Measurements from ENCODE around the gene SOX15. TPM values are rescaled to one million over a fixed set of nuclear protein-coding genes. Genes with fewer than 3 reads are reported as not detected.
A peak's percentile ranks its signal among the peaks of the same experiment; 100 is the strongest.
"Not testable (repeated sequence)": the region's sequence is repeated elsewhere in the genome, so short reads cannot be mapped to it uniquely, and the experiment has no call there.

The SOX15 gene
- total RNA-seq, 1 donor from 2014 or later = not detected

GRCh38 chr17:7611635-7612293 is 21.9 kb upstream of the SOX15 start:
- DNase-seq (ENCODE audit: low spot score) = no peak

GRCh38 chr17:7610641-7611040 is 20.7 kb upstream of the SOX15 start:
- no peak for DNase-seq (ENCODE audit: low spot score)

DNA sequence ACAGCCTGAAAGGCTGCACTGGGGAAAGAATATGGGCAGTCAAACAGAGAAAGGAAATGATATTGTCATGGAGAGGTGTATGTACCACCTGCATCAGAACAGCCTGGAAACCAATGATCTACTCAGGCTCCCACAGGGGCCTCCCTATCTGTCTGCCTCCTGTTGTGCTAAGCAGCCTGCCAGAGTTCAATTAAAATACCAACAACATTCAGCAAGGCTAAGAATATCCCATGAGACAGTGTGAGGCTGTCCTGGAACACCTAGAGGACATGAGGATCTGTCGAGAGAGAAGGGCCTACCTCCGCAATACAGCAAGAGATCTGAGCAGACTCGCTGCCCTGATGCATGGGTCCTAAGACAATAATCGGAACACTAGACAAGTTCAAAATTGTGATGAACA is 16.4 kb upstream of the SOX15 start:
- DNase-seq (ENCODE audit: low spot score) = no peak

GRCh38 chr17:7597561-7597960 is 7.7 kb upstream of the SOX15 start:
- DNase-seq (ENCODE audit: low spot score) = not testable (repeated sequence)

DNA sequence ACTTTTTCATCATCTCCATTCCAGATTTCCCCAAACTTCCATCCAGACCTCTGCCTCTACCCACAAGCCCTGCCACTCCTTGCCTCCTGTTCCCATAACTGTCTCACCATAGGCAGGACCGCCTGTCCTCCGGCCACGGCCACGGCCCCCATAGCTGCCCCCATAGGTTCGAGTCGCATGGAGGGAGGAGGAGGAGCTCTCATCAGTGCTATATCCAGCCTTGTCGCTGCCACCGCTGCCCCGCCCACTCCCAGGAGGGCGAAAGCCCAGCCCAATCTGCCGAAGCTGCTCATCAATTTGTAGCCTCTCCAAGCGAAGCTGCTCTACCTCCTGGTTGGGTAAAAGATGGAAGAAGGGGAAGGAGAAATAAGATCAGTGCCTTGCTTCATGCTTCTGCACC is 3.4 kb upstream of the SOX15 start:
- DNase-seq (ENCODE audit: low spot score) = no peak

- no peak for DNase-seq (ENCODE audit: low spot score)
Measured at GRCh38 chr17:7592422-7593021, 2.6 kb upstream of the SOX15 start.

DNA sequence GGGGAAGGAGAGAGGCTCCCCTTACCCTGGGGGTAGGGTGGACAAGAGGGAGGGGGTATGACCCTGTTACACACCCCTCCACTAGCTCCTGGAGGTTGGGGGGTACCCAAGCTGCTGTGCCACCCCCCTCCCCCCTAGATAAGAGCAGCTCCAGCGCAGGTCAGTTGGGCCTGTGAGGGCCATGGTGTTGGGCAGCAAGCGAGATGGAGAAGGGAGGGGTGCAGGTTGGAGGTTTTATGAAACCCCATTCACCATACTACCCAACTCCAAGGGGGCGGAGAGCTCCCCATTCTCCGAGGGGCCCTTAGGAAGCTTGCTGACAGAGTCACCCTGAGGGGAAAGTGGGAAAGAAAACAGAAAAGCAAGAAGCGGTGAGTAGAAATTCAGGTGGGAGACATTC is 1.7 kb upstream of the SOX15 start:
- DNase-seq (ENCODE audit: low spot score) = no peak

DNA sequence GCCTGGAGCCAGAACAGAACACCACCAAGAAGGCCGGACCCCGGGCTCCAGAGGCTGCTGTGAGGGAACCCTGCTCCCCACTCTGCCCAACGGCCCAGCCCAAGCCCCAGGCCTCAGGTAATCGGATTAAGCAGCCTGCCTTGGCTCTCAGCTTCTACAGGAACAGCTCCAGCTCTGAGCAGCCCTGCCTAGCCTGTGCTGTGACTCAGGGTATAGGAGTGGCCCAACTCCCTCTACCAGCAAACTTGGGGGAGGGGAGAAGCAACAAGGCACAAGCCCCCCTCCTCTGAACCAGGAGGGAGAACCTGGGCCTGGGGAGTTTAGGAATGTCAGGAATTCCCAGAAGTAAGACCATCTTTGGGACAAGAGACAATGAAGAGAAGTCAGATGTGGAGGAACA is 849 bp upstream of the SOX15 start:
- DNase-seq (ENCODE audit: low spot score) = no peak

DNA sequence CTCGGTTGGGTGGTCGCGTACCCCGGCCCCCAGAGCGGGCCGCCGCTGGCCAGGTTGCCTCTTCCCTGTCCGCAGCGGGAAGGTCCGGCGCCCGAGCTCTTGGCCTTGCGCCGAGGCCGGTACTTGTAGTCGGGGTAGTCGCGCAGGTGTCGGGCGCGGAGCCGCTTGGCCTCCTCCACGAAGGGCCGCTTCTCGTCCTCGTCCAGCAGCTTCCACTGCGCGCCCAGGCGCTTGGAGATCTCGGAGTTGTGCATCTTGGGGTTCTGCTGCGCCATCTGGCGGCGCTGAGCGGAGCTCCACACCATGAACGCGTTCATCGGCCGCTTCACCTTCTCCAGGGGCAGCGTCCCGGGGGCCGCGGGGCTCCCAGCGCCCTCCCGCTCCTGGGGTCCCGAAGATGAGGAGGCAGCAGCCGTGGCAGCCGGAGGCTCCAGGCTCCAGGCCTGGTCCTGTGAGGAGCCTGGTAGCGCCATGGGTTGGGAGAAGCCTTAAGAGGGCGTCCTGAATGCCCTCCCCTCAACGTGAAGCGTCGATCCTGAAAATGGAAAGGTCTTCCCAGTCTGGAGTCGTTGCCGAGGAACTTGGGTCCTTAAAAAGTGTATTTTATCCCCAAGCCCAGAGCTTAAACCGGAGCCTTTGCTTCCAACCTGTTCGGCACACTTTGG is 558 bp downstream of the SOX15 start:
- DNase-seq (ENCODE audit: low spot score) = peak; percentile 95

DNA sequence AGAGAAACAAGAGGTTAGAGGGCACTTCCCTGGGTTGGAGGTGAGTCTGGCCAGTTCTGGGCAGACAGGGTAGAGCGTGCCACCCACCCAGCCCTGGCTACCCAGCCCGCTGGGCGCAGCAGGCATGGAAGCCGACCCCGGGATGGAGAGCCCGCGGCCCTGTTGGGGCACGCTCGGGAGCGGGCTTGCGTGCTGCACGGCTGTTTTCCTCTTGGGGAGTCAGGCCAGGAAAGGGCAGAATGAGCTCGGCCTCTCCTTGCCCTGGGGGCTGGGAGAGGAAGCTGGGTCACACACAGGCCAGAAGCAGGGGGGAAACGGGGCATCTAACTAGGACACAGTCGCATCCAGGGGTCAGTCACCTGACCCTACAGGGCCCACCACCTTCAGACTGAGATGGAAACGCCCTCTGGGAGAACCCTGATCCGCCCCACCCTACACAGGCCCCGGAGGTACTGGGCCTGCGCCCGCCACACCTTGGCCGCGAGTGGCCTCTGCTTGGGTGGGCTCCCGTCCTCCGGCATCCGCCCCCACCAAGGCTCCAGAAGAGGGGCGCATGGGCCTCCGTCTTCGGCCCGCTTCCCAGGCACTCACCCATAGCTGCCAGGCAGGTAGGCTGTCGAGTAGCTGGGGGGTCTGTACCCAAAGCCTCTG is 1.2 kb downstream of the SOX15 start:
- no peak for DNase-seq (ENCODE audit: low spot score)

DNA sequence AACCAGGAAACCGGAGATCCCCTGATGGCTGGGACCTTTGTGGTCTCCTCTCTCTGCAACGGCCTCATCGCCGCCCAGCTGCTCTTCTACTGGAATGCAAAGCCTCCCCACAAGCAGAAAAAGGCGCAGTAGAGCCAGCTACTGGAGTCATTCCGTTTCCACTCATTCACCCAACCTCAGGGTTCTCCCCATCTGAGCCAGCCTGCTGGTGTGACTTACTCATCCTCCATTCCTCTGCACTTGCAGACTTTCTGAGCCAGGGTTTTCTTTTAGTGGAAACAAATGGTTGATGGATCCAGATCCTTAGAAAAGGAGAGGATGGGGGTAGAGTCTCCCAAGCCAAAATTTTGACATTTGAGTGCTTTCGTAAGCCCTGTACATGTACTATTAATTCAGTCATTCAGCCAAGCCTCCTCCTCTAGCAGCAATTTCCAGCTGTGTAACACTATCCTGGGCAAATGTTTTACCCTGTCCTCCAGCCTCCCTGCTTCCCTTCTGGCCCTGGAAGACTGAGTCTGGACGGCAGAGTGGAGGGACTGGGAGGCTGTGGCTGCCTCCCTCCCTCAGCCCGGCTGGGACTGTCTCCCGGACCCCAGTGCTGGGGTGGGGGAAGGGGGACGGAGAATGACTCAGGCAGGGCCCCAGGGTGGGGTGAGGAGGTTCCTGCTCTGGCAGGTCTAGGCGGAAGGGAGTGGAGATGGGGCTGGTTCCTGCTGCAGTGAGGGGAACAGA is 2.3 kb downstream of the SOX15 start:
- DNase-seq (ENCODE audit: low spot score) = no peak

DNA sequence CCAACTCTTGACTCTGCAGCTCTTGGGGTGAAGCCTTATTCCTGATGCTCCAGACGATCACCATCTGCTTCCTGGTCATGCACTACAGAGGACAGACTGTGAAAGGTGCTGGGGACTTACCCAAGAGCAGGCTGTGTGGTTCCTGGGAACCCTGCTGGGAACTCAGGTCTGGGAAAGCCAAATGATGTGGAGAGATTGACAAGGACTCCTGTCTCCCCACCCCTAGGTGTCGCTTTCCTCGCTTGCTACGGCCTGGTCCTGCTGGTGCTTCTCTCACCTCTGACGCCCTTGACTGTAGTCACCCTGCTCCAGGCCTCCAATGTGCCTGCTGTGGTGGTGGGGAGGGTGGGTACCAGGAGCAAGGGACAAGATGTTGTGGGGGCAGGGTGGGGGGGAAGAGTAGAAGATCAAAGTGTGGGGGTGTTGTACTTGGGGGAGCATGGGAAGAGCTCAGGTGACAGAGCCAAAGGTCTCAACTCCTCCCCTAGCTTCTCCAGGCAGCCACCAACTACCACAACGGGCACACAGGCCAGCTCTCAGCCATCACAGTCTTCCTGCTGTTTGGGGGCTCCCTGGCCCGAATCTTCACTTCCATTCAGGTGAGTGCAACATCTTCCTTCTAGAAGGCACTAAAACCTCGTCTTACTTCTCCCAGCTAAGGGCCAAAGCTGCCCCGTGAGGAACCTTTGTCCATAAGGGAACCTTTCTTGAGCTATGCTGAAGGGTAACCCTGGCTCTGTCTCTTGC is 3.0 kb downstream of the SOX15 start:
- no peak for DNase-seq (ENCODE audit: low spot score)

DNA sequence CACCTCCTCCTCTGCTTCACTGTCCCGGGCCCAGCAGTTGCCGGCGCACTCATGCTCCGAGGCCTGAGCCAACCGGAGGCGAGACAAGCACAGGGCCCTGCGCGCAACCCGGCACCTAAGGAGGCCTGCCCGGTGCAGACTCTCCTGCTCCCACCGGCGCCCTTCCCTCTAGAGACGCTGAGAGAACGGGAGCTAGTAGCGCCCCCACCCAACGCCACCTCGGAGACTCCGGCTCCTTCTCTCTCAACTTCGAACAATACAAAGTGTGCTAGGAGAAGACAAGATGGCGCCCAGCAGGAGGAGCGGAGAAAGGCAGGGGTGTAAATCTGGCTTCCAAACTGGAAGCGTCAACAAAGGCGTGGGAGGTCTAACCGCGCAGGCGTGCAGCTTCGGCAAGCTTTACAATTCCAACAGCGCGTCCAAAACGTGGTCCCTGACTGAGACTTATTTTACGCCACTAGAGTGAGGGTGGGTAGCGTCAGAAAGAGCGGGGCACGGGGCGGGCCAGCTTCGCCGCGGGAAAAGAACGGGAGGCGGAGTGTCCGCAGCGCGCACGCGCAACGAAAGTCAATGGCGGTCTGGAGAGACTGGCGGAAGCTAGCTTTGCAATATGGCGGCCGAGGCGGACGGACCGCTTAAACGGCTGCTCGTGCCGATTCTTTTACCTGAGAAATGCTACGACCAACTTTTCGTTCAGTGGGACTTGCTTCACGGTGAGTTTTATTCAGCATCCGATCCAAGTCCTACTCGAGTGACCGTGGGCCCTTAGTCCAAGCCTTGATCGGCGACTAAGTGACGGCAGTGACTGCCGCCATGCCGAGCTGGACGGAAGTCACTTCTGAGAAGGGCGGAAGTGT is 6.4 kb downstream of the SOX15 start, which contains the start of gene MPDU1:
MPDU1 (plus strand) TSS at position 600 of the 857 bp plus-strand sequence; CDS start at position 611, 11 bp downstream.
- DNase-seq (ENCODE audit: low spot score) = peak; percentile 98

- no peak for DNase-seq (ENCODE audit: low spot score)
Measured at GRCh38 chr17:7582396-7583252, 7.3 kb downstream of the SOX15 start.

DNA sequence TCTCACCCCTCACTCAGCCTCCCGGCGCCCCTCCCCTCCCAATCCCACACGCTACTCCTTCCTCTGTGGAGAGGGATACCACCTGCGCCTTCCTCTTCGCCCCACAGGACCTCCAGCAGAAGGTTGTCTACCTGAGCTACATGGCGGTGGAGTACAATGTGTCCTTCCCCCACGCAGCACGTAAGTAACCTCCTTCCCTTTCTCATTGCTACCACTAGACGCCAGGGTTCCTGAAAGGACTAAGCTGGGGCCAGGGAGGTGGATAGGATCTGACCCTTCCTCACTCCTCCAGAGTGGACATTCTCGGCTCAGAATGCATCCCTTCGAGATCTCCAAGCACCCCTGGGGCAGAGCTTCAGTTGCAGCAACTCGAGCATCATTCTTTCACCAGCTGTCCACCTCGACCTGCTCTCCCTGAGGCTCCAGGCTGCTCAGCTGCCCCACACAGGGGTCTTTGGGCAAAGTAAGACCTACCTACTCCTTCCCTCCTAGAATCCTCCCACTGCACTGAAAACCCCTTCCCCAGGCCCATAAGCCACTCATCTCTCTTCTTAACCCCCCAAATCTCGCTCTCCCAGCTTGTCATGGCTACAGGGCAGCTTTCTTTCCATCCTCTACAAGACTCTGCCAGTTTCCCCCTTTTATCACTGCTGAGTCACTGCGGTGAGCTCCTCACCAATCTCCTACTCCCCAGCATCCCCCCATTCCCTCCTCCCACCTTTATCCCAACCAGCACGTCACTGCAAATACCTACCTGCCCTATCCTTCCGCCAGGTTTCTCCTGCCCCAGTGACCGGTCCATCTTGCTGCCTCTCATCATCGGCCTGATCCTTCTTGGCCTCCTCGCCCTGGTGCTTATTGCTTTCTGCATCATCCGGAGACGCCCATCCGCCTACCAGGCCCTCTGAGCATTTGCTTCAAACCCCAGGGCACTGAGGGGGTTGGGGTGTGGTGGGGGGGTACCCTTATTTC is 9.0 kb downstream of the SOX15 start:
- no peak for DNase-seq (ENCODE audit: low spot score)

DNA sequence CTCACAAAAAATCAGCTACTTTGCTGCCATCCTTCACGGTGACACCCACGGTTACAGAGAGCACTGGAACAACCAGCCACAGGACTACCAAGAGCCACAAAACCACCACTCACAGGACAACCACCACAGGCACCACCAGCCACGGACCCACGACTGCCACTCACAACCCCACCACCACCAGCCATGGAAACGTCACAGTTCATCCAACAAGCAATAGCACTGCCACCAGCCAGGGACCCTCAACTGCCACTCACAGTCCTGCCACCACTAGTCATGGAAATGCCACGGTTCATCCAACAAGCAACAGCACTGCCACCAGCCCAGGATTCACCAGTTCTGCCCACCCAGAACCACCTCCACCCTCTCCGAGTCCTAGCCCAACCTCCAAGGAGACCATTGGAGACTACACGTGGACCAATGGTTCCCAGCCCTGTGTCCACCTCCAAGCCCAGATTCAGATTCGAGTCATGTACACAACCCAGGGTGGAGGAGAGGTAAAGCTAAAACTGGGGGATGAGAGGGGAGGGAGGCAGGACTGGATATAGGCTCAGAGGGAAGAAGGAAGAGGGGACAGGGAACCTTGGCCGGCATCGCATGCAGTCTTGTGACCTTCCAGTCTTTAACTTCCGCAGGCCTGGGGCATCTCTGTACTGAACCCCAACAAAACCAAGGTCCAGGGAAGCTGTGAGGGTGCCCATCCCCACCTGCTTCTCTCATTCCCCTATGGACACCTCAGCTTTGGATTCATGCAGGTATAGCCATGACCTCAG is 9.9 kb downstream of the SOX15 start:
- DNase-seq (ENCODE audit: low spot score) = no peak

Measured in mesenteric fat pad (tissue), 1 donor.